HCT116 (cell line): ENCODE measurements around the gene GARIN1A.

Source experiments
- CTCF ChIP-seq, 3 experiments: fragments of 200-600 bp in 1 of 3; sonication (generic) in 1 of 3; IDR thresholded peaks in 2 of 3; conservative IDR thresholded peaks in 1 of 3; 2 replicates each; pipeline ENCODE4 v1.5.1; 2012 to 2017; ENCODE audit warnings: low read depth in 2 of 3, low read length in 2 of 3, antibody characterized with exemption in 1 of 3, borderline replicate concordance in 1 of 3, control low read depth in 1 of 3, mild to moderate bottlenecking in 1 of 3, mixed read lengths in 1 of 3, mixed run types in 1 of 3, moderate library complexity in 1 of 3; ENCODE audit not compliant: insufficient read depth in 1 of 3
- EZH2 ChIP-seq: fragments of 200-600 bp; sonication (generic); IDR thresholded peaks from 2 replicates; pipeline ENCODE4 v1.6.1; 2017; ENCODE audit warnings: antibody characterized with exemption, mixed run types
- POLR2A ChIP-seq: IDR thresholded peaks from 2 replicates; pipeline ENCODE4 v1.7.0; 2011; ENCODE audit warnings: borderline replicate concordance; ENCODE audit not compliant: insufficient read depth, insufficient read length; ENCODE audit errors: extremely low read depth
- ZFX ChIP-seq: fragments of 450-650 bp; IDR thresholded peaks from 2 replicates; pipeline ENCODE4 v1.6.1; 2017

- no peak for TF ChIP-seq CTCF (IDR thresholded peaks at IDR 0.05 in 2 of 3, conservative IDR thresholded peaks at IDR 0.05 in 1 of 3; ENCODE audit: borderline replicate concordance in 1 of 3, insufficient read depth in 1 of 3, low read depth in 2 of 3, low read length in 2 of 3)
- no peak for TF ChIP-seq EZH2
- TF ChIP-seq ZFX: no peak
- no peak for TF ChIP-seq POLR2A
These were observed 9.9 kb downstream of the GARIN1A start for GRCh38 chr7:128681794-128682537.
